Muscle layer of colon (tissue), 2 donors: ENCODE data around the gene OSBPL5.
"Not testable (repeated sequence)": the region's sequence is repeated elsewhere in the genome, so short reads cannot be mapped to it uniquely, and the experiment has no call there.

Experiments used
- H3K27ac ChIP-seq: one replicate; pipeline ENCODE4 v1.7.0; 2013; ENCODE audit warnings: low read depth, mild to moderate bottlenecking, low read length, moderate library complexity
- H3K27me3 ChIP-seq, 2 donors: one replicate each; pipeline ENCODE4 v1.7.0; 2013; ENCODE audit warnings: low read length in 2 of 2, mild to moderate bottlenecking in 2 of 2; ENCODE audit not compliant: insufficient read depth in 2 of 2, control insufficient read depth in 1 of 2
- H3K36me3 ChIP-seq: one replicate; pipeline ENCODE4 v1.7.0; 2013; ENCODE audit warnings: mild to moderate bottlenecking, low read length; ENCODE audit not compliant: insufficient read depth
- H3K4me1 ChIP-seq: one replicate; pipeline ENCODE4 v1.7.0; 2013; ENCODE audit warnings: mild to moderate bottlenecking, low read length; ENCODE audit not compliant: insufficient read depth
- H3K4me3 ChIP-seq, 2 donors: one replicate each; pipeline ENCODE4 v1.7.0; 2013; ENCODE audit warnings: low read length in 2 of 2, low read depth in 1 of 2, mild to moderate bottlenecking in 1 of 2, moderate library complexity in 1 of 2
- H3K9ac ChIP-seq: one replicate; pipeline ENCODE4 v1.7.0; 2013; ENCODE audit warnings: low read length
- H3K9me3 ChIP-seq: one replicate; pipeline ENCODE4 v1.7.0; 2013; ENCODE audit warnings: mild to moderate bottlenecking, low read length
- donor health status: abdominal sarcoma.
- donor health status: Adenocarcinoma of cecum.

OSBPL5 gene

DNA sequence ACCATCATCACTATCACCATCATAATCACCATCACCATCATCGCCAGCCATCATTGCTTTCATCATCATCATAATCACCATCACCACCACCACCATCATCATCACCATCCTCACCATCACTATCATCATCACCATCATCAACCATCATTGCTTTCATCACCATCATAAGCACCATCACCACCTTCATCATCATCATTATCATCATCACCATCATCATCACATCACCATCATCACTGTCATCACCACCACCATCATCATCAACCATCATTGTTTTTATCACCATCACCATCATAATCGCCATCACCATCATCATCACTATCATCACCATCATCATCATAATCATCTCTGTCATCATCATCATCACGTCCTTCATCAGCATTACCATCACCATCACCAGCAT lies 9.3 kb upstream of the OSBPL5 start:
- H3K36me3 ChIP-seq: no peaks in the 10 kb centered on the region
- H3K27ac ChIP-seq: no peak overlapping the region
- peaks cover 3% of the 10 kb centered on the region for H3K9me3 ChIP-seq
- peaks cover 9% of the 10 kb centered on the region for H3K4me1 ChIP-seq
- no peak overlapping the region for H3K9ac ChIP-seq
- peaks cover 0 to 5% of the 10 kb centered on the region in 2 donors for H3K27me3 ChIP-seq
- no peak overlapping the region for H3K4me3 ChIP-seq

DNA sequence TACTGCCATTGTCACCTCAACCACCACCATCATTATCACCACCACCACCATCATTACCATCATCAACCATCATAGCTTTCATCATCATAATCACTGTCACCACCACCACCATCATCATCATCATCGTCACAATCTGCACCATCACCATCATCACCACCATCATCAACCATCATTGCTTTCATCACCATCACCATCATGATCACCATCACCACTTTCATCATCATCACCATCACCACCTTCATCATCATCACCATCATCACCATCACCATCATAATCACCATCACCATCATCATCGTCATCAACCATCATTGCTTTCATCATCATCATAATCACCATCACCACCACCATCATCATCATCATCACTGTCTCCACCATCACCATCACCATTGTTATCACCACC lies 8.7 kb upstream of the OSBPL5 start:
- no peaks in the 10 kb centered on the region for H3K36me3 ChIP-seq
- peaks cover 3% of the 10 kb centered on the region for H3K9me3 ChIP-seq
- no peak overlapping the region for H3K4me3 ChIP-seq
- H3K4me1 ChIP-seq: peaks cover 14% of the 10 kb centered on the region
- peaks cover 0 to 5% of the 10 kb centered on the region in 2 donors for H3K27me3 ChIP-seq
- H3K9ac ChIP-seq: no peak overlapping the region
- H3K27ac ChIP-seq: no peak overlapping the region

- Histone ChIP-seq H3K9ac (no peak overlapping the region), H3K9me3 (peaks cover 3% of the 10 kb centered on the region), H3K4me3 (no peak overlapping the region), H3K27me3 (peaks cover 0 to 5% of the 10 kb centered on the region in 2 donors), H3K4me1 (peaks cover 14% of the 10 kb centered on the region), H3K27ac (no peak overlapping the region), H3K36me3 (no peaks in the 10 kb centered on the region)
These were observed 6.9 kb upstream of the OSBPL5 start for GRCh38 chr11:3171931-3172560.

GRCh38 chr11:3170756-3171650 lies 5.9 kb upstream of the OSBPL5 start:
- Histone ChIP-seq H3K27ac (no peak overlapping the region), H3K4me1 (peaks cover 14% of the 10 kb centered on the region), H3K4me3 (no peak overlapping the region), H3K36me3 (no peaks in the 10 kb centered on the region), H3K27me3 (peaks cover 0 to 5% of the 10 kb centered on the region in 2 donors), H3K9me3 (peaks cover under 1% of the 10 kb centered on the region), H3K9ac (no peak overlapping the region)

- Histone ChIP-seq H3K27ac (no peak overlapping the region), H3K4me3 (peak overlapping the region in 1 of 2 donors; percentile 70), H3K9ac (no peak overlapping the region), H3K9me3 (no peaks in the 10 kb centered on the region), H3K4me1 (peaks cover 19% of the 10 kb centered on the region), H3K27me3 (peaks cover 0 to 5% of the 10 kb centered on the region in 2 donors), H3K36me3 (no peaks in the 10 kb centered on the region)
These were observed 5.1 kb upstream of the OSBPL5 start for GRCh38 chr11:3170044-3170755.

DNA sequence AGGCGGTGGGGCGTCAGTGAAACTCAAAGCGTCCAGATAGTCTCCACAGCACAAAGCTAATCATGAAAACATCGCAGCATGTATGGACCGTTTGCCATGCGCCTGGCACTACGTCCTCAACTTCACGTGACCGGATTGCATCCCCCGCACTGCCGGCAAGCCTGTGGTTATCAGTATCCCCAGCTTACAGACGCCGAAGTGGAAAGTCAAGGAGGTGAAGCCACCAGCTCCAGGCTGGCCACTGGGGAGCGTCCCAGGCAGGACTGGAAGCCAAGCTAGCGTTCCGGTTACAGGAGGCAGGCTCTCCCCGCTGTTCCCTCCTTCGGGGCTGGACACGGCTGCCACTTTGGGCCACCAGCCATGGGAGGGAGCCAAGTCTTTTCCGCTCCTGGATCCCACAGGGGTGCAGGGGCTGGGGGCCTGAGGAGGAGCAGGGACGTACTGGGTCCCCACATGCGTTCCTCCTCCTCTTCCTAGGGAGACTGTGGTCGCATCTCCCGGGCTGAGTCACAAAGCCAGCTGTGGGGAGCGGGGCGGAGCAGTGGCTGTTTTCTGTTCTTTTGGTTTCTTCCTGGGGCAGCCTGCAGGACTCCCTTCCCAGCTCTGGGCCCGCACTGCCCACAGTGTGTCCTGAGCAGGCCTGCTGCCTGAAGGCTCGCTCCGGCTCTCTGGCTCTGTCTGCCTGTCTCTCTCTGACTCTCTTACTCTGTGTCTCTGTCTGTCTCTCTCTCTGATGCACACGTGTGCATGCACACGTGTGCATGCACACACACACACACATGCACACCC lies 4.3 kb upstream of the OSBPL5 start:
- H3K9me3 ChIP-seq: no peaks in the 10 kb centered on the region
- peaks cover 0 to 5% of the 10 kb centered on the region in 2 donors for H3K27me3 ChIP-seq
- H3K4me1 ChIP-seq: peaks cover 20% of the 10 kb centered on the region
- H3K9ac ChIP-seq: peak overlapping the region; percentile 21
- H3K36me3 ChIP-seq: no peaks in the 10 kb centered on the region
- peak overlapping the region; percentile 55 to 70 for H3K4me3 ChIP-seq
- peak overlapping the region; percentile 25 for H3K27ac ChIP-seq

- not testable (repeated sequence) for H3K9ac ChIP-seq, H3K27me3 ChIP-seq, H3K36me3 ChIP-seq, H3K27ac ChIP-seq, H3K9me3 ChIP-seq
- Histone ChIP-seq H3K4me3 (peak overlapping the region; percentile 55 to 70), H3K4me1 (peaks cover 26% of the 10 kb centered on the region)
These were observed 3.7 kb upstream of the OSBPL5 start for GRCh38 chr11:3168742-3169254.

GRCh38 chr11:3167143-3168119 lies 2.3 kb upstream of the OSBPL5 start:
- Histone ChIP-seq H3K9ac (no peak overlapping the region), H3K9me3 (no peaks in the 10 kb centered on the region), H3K27me3 (peaks cover 0 to 5% of the 10 kb centered on the region in 2 donors), H3K4me3 (no peak overlapping the region), H3K4me1 (peaks cover 38% of the 10 kb centered on the region), H3K36me3 (no peaks in the 10 kb centered on the region), H3K27ac (no peak overlapping the region)

GRCh38 chr11:3166268-3167142 lies 1.4 kb upstream of the OSBPL5 start:
- Histone ChIP-seq H3K4me1 (peaks cover 47% of the 10 kb centered on the region), H3K4me3 (no peak overlapping the region), H3K9me3 (no peaks in the 10 kb centered on the region), H3K27me3 (peaks cover 0 to 5% of the 10 kb centered on the region in 2 donors), H3K9ac (no peak overlapping the region), H3K36me3 (no peaks in the 10 kb centered on the region), H3K27ac (no peak overlapping the region)
